H1 (cell line): ENCODE results near the gene LRBA. TPM values are rescaled to one million over a fixed set of nuclear protein-coding genes. Genes with fewer than 3 reads are reported as not detected.

ENCODE experiments used
- EGR1 ChIP-seq: IDR thresholded peaks from 2 replicates; pipeline ENCODE4 v1.6.1; 2011; ENCODE audit warnings: low read depth, low read length, borderline replicate concordance
- EP300 ChIP-seq, 2 experiments: IDR thresholded peaks; 1 replicate in 1 of 2; 2 replicates in 1 of 2; pipeline ENCODE4 v1.6.1; 2011 to 2012; ENCODE audit warnings: low read depth in 2 of 2, low read length in 2 of 2, mild to moderate bottlenecking in 2 of 2, borderline replicate concordance in 1 of 2, inconsistent platforms in 1 of 2, moderate library complexity in 1 of 2
- EZH2 ChIP-seq: fragments of 200-600 bp; sonication (generic); IDR thresholded peaks from 2 replicates; pipeline ENCODE4 v1.7.1; 2012; ENCODE audit warnings: low read depth, mild to moderate bottlenecking, moderate library complexity, low read length, inconsistent platforms; ENCODE audit not compliant: severe bottlenecking
- HDAC6 ChIP-seq: IDR thresholded peaks from one replicate; pipeline ENCODE4 v1.7.1; 2012; ENCODE audit warnings: low read depth, mild to moderate bottlenecking, inconsistent platforms, low read length, moderate library complexity
- KDM5A ChIP-seq: fragments of 200-600 bp; IDR thresholded peaks from 2 replicates; pipeline ENCODE4 v1.7.1; 2012; ENCODE audit warnings: mild to moderate bottlenecking, low read length, inconsistent platforms, mixed read lengths
- MAFK ChIP-seq: IDR thresholded peaks from 2 replicates; pipeline ENCODE4 v1.6.1; 2012; ENCODE audit warnings: low read depth, mild to moderate bottlenecking, improper control_type of control experiment, low read length
- NANOG ChIP-seq: IDR thresholded peaks from 2 replicates; pipeline ENCODE4 v1.6.1; 2011; ENCODE audit warnings: low read length, low read depth, mild to moderate bottlenecking, inconsistent platforms; ENCODE audit not compliant: insufficient read depth, poor library complexity, severe bottlenecking
- TEAD4 ChIP-seq: IDR thresholded peaks from 2 replicates; pipeline ENCODE4 v1.6.1; 2012; ENCODE audit warnings: low read depth, low read length, inconsistent platforms, mixed read lengths
- polyA plus RNA-seq, 7 experiments: library from polyadenylated mRNA; depleted of rRNA in 3 of 7; stranded (reverse) in 5 of 7; unstranded in 2 of 7; fragments of >200 nt in 5 of 7; fragments of 200-250 nt in 2 of 7; gene quantifications; 1 replicate in 5 of 7; 2 replicates in 1 of 7; 4 replicates in 1 of 7; pipeline versions ENCODE4 v1.2.1 to v1.2.3, GENCODE V29; 2011 to 2013; ENCODE audit warnings: missing spikeins in 2 of 7, mixed read lengths in 2 of 7
- total RNA-seq: library from RNA; stranded (reverse); fragmentation: NEBNext Ultra II Directional; extraction: Animal tissue kit (Norgen Biotek cat#: 25700); gene quantifications from 2 replicates; pipeline ENCODE4 v1.2.1, GENCODE V29; 2021
- TF ChIP-seq, protein P1 (sequence below): fragments of 300-600 bp; sonication (generic); IDR thresholded peaks from 2 replicates; pipeline ENCODE4 v1.7.1; 2012; ENCODE audit warnings: low read length, moderate library complexity, mild to moderate bottlenecking, inconsistent platforms; ENCODE audit not compliant: insufficient replicate concordance

The LRBA gene
- total and polyA plus RNA-seq, 2 of the 8 experiments (the other 6 are each of a cell fraction or from before 2014, with no cell fraction given), result 54.6 to 83.2 TPM

DNA sequence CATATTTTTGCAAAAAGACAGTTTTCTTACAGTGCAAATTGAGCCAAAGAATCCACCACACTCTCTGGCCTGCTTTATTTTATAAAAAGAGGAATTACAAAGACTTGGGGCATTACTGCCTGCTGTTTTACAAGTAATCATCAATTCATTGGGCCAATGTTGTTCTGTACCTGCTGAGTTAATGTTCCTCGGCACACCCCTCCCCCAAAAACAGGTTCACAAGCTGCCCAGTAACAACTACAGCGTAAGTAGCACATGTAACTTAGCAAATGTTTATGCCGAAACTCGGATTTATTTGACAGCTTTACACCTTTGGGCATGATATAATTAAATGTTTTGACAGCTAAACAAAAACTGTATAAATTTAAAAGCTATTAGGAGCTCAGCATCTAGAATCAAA, 647.8 kb downstream of the LRBA start (continued):
- TF ChIP-seq, protein P1, sequence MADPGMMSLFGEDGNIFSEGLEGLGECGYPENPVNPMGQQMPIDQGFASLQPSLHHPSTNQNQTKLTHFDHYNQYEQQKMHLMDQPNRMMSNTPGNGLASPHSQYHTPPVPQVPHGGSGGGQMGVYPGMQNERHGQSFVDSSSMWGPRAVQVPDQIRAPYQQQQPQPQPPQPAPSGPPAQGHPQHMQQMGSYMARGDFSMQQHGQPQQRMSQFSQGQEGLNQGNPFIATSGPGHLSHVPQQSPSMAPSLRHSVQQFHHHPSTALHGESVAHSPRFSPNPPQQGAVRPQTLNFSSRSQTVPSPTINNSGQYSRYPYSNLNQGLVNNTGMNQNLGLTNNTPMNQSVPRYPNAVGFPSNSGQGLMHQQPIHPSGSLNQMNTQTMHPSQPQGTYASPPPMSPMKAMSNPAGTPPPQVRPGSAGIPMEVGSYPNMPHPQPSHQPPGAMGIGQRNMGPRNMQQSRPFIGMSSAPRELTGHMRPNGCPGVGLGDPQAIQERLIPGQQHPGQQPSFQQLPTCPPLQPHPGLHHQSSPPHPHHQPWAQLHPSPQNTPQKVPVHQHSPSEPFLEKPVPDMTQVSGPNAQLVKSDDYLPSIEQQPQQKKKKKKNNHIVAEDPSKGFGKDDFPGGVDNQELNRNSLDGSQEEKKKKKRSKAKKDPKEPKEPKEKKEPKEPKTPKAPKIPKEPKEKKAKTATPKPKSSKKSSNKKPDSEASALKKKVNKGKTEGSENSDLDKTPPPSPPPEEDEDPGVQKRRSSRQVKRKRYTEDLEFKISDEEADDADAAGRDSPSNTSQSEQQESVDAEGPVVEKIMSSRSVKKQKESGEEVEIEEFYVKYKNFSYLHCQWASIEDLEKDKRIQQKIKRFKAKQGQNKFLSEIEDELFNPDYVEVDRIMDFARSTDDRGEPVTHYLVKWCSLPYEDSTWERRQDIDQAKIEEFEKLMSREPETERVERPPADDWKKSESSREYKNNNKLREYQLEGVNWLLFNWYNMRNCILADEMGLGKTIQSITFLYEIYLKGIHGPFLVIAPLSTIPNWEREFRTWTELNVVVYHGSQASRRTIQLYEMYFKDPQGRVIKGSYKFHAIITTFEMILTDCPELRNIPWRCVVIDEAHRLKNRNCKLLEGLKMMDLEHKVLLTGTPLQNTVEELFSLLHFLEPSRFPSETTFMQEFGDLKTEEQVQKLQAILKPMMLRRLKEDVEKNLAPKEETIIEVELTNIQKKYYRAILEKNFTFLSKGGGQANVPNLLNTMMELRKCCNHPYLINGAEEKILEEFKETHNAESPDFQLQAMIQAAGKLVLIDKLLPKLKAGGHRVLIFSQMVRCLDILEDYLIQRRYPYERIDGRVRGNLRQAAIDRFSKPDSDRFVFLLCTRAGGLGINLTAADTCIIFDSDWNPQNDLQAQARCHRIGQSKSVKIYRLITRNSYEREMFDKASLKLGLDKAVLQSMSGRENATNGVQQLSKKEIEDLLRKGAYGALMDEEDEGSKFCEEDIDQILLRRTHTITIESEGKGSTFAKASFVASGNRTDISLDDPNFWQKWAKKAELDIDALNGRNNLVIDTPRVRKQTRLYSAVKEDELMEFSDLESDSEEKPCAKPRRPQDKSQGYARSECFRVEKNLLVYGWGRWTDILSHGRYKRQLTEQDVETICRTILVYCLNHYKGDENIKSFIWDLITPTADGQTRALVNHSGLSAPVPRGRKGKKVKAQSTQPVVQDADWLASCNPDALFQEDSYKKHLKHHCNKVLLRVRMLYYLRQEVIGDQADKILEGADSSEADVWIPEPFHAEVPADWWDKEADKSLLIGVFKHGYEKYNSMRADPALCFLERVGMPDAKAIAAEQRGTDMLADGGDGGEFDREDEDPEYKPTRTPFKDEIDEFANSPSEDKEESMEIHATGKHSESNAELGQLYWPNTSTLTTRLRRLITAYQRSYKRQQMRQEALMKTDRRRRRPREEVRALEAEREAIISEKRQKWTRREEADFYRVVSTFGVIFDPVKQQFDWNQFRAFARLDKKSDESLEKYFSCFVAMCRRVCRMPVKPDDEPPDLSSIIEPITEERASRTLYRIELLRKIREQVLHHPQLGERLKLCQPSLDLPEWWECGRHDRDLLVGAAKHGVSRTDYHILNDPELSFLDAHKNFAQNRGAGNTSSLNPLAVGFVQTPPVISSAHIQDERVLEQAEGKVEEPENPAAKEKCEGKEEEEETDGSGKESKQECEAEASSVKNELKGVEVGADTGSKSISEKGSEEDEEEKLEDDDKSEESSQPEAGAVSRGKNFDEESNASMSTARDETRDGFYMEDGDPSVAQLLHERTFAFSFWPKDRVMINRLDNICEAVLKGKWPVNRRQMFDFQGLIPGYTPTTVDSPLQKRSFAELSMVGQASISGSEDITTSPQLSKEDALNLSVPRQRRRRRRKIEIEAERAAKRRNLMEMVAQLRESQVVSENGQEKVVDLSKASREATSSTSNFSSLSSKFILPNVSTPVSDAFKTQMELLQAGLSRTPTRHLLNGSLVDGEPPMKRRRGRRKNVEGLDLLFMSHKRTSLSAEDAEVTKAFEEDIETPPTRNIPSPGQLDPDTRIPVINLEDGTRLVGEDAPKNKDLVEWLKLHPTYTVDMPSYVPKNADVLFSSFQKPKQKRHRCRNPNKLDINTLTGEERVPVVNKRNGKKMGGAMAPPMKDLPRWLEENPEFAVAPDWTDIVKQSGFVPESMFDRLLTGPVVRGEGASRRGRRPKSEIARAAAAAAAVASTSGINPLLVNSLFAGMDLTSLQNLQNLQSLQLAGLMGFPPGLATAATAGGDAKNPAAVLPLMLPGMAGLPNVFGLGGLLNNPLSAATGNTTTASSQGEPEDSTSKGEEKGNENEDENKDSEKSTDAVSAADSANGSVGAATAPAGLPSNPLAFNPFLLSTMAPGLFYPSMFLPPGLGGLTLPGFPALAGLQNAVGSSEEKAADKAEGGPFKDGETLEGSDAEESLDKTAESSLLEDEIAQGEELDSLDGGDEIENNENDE, result peak; percentile 95
- TF ChIP-seq TEAD4 (peak; percentile 29; the same call in 1 of the 2 replicates), KDM5A (no peak), HDAC6 (no peak), EZH2 (no peak), NANOG (peak; percentile 99), MAFK (no peak), EGR1 (no peak), EP300 (IDR thresholded peaks at IDR 0.05; ENCODE audit: borderline replicate concordance in 1 of 2, low read depth in 2 of 2, low read length in 2 of 2) (peak in 1 of 2 experiments; percentile 65; a peak in 1 of 3 replicates)
